ENCODE measurements around the gene POLR2H. TPM values are rescaled to one million over a fixed set of nuclear protein-coding genes. Genes with fewer than 3 reads are reported as not detected.

Gene POLR2H
- total RNA-seq, 1 donor from 2014 or later = 26.0 TPM

- Histone ChIP-seq H3K4me1 (peaks cover 16 to 20% of the 10 kb centered on the region in 2 donors), H3K27ac (peak overlapping the region in 1 of 2 donors; percentile 43), H3K27me3 (no peaks in the 10 kb centered on the region), H3K4me3 (no peak overlapping the region), H3K9me3 (no peaks in the 10 kb centered on the region), H3K36me3 (peaks cover 83 to 84% of the 10 kb centered on the region in 2 donors)
- no peak for DNase-seq (ENCODE audit: low spot score in 2 of 2)
- intact Hi-C loops (cut with DNase I) = no loop called here
- TF ChIP-seq CTCF (IDR thresholded peaks at IDR 0.05) = no peak
Observed at GRCh38 chr3:184323696-184324095, 37.8 kb upstream of the POLR2H start.

- no peaks in the 10 kb centered on the region for H3K9me3 ChIP-seq
- no peak overlapping the region for H3K4me3 ChIP-seq
- intact Hi-C loops (cut with DNase I) = no loop called here
- no peak for TF ChIP-seq CTCF (IDR thresholded peaks at IDR 0.05)
- H3K4me1 ChIP-seq = peaks cover 7 to 8% of the 10 kb centered on the region in 2 donors
- peak overlapping the region in 1 of 2 donors; percentile 43 for H3K27ac ChIP-seq
- no peak for DNase-seq (ENCODE audit: low spot score in 2 of 2)
- H3K27me3 ChIP-seq = no peaks in the 10 kb centered on the region
- peaks cover 99 to 100% of the 10 kb centered on the region in 2 donors for H3K36me3 ChIP-seq
Observed at GRCh38 chr3:184325269-184325668, 36.2 kb upstream of the POLR2H start.

GRCh38 chr3:184325715-184326369 lies 35.7 kb upstream of the POLR2H start:
- Histone ChIP-seq H3K27ac (no peak overlapping the region), H3K4me3 (no peak overlapping the region), H3K27me3 (no peaks in the 10 kb centered on the region), H3K4me1 (peaks cover 1 to 2% of the 10 kb centered on the region in 2 donors), H3K9me3 (no peaks in the 10 kb centered on the region), H3K36me3 (peaks cover 100% of the 10 kb centered on the region in 2 donors)
- no peak for TF ChIP-seq CTCF (IDR thresholded peaks at IDR 0.05)
- no peak for DNase-seq (ENCODE audit: low spot score in 2 of 2)
- intact Hi-C loops (cut with DNase I) = no loop called here

- Histone ChIP-seq H3K4me3 (no peak overlapping the region), H3K27me3 (no peaks in the 10 kb centered on the region), H3K27ac (no peak overlapping the region), H3K36me3 (peaks cover 100% of the 10 kb centered on the region in 2 donors), H3K4me1 (no peaks in the 10 kb centered on the region), H3K9me3 (no peaks in the 10 kb centered on the region)
- TF ChIP-seq CTCF (IDR thresholded peaks at IDR 0.05) = no peak
- intact Hi-C loops (cut with DNase I) = no loop called here
- no peak for DNase-seq (ENCODE audit: low spot score in 2 of 2)
Observed at GRCh38 chr3:184327171-184327570, 34.3 kb upstream of the POLR2H start.

- Histone ChIP-seq H3K9me3 (no peaks in the 10 kb centered on the region), H3K27ac (no peak overlapping the region), H3K36me3 (peaks cover 98 to 100% of the 10 kb centered on the region in 2 donors), H3K4me3 (no peak overlapping the region), H3K27me3 (no peaks in the 10 kb centered on the region), H3K4me1 (no peaks in the 10 kb centered on the region)
- intact Hi-C loops (cut with DNase I) = no loop called here
- DNase-seq (ENCODE audit: low spot score in 2 of 2) = no peak
- TF ChIP-seq CTCF (IDR thresholded peaks at IDR 0.05) = no peak
Observed at GRCh38 chr3:184328516-184328915, 33.0 kb upstream of the POLR2H start.
